B cell (primary cell): Measurements from ENCODE around the gene KRT84. TPM values are rescaled to one million over a fixed set of nuclear protein-coding genes. Genes with fewer than 3 reads are reported as not detected.

Experiments used
- ATAC-seq: fragments of 200-7000 bp; cut with Tn5 transposase; one replicate; pipeline ENCODE4 v1.10.0; 2021; ENCODE audit warnings: low read depth, mild to moderate bottlenecking, moderate number of reproducible peaks, moderate library complexity
- CTCF ChIA-PET: fragments of 350-600 bp; sonication (Branson Sonifier 250); formaldehyde crosslinking; loops from one replicate; lab custom pipeline; 2021; ENCODE audit warnings: antibody characterized with exemption, inconsistent platforms; lab: Charles Lee
- POLR2A ChIA-PET: fragments of 350-600 bp; sonication (Branson Sonifier 250); formaldehyde crosslinking; loops from one replicate; lab custom pipeline; 2021; ENCODE audit warnings: antibody characterized with exemption; lab: Charles Lee
- DNase-seq: peaks from one replicate; pipeline ENCODE4 v3.0.0; 2013
- H2AFZ ChIP-seq: 2 replicates; pipeline ENCODE4 v1.6.1; 2012; ENCODE audit warnings: mild to moderate bottlenecking, low read depth, low read length; ENCODE audit not compliant: insufficient read depth, poor library complexity, severe bottlenecking
- H3K27ac ChIP-seq, 2 donors: 1 replicate in 1 of 2; 2 replicates in 1 of 2; pipeline ENCODE4 v1.5.1; 2012 to 2013; ENCODE audit warnings: low read length in 2 of 2, mild to moderate bottlenecking in 2 of 2, moderate library complexity in 1 of 2
- H3K27me3 ChIP-seq, 4 experiments: fragments of 200-600 bp in 1 of 4; sonication (generic) in 1 of 4; replicated peaks in 1 of 4; 1 replicate in 2 of 4; 2 replicates in 2 of 4; pipeline versions ENCODE4 v1.6.1 to v1.7.0; 2013 to 2016; ENCODE audit warnings: low read length in 3 of 4, mild to moderate bottlenecking in 2 of 4, mixed read lengths in 1 of 4, moderate library complexity in 1 of 4; ENCODE audit not compliant: insufficient read depth in 4 of 4, control insufficient read depth in 3 of 4; ENCODE audit errors: control extremely low read depth in 1 of 4
- H3K36me3 ChIP-seq, 2 experiments: replicated peaks in 1 of 2; 1 replicate in 1 of 2; 2 replicates in 1 of 2; pipeline versions ENCODE4 v1.6.1 to v1.7.1; 2013; ENCODE audit warnings: low read length in 1 of 2; ENCODE audit not compliant: insufficient read depth in 2 of 2, control insufficient read depth in 1 of 2; ENCODE audit errors: control extremely low read depth in 1 of 2, extremely low read depth in 1 of 2
- H3K4me1 ChIP-seq, 2 donors: fragments of 200-600 bp in 1 of 2; sonication (generic) in 1 of 2; 1 replicate in 1 of 2; 2 replicates in 1 of 2; pipeline versions ENCODE4 v1.5.1 to v1.6.1; 2013 to 2017; ENCODE audit warnings: low read length in 2 of 2; ENCODE audit not compliant: control insufficient read depth in 2 of 2, insufficient read depth in 2 of 2
- H3K4me2 ChIP-seq: replicated peaks from 2 replicates; pipeline ENCODE3; 2012; ENCODE audit warnings: mild to moderate bottlenecking, low read depth, low read length; ENCODE audit not compliant: poor library complexity, severe bottlenecking
- H3K4me3 ChIP-seq, 5 experiments: fragments of 200-600 bp in 1 of 5; sonication (generic) in 1 of 5; 1 replicate in 3 of 5; 2 replicates in 2 of 5; pipeline versions ENCODE4 v1.5.1 to v1.7.0; 2011 to 2016; ENCODE audit warnings: low read length in 4 of 5, mild to moderate bottlenecking in 4 of 5, low read depth in 2 of 5, control low read depth in 1 of 5, moderate library complexity in 1 of 5; ENCODE audit not compliant: insufficient read depth in 1 of 5; ENCODE audit errors: control extremely low read depth in 1 of 5, extremely low read depth in 1 of 5
- H3K79me2 ChIP-seq: fragments of 200-600 bp; sonication (generic); one replicate; pipeline ENCODE4 v1.6.0; 2016; ENCODE audit warnings: low read length; ENCODE audit not compliant: control insufficient read depth, insufficient read depth
- H3K9ac ChIP-seq: fragments of 200-600 bp; sonication (generic); 2 replicates; pipeline ENCODE4 v1.6.1; 2017; ENCODE audit warnings: mild to moderate bottlenecking, low read length, moderate library complexity
- H3K9me3 ChIP-seq, 3 donors: one replicate each; pipeline versions ENCODE4 v1.6.1 to v1.7.1; 2013; ENCODE audit warnings: low read length in 2 of 3; ENCODE audit not compliant: control insufficient read depth in 2 of 3, insufficient read depth in 1 of 3; ENCODE audit errors: control extremely low read depth in 1 of 3
- H4K20me1 ChIP-seq: 2 replicates; pipeline ENCODE4 v1.6.0; 2012; ENCODE audit warnings: mild to moderate bottlenecking, low read length; ENCODE audit not compliant: insufficient read depth, control insufficient read depth, poor library complexity, severe bottlenecking
- H3K27ac Mint-ChIP-seq: one replicate; pipeline ENCODE4 v1.8.0; 2021; ENCODE audit warnings: mixed read lengths
- H3K27me3 Mint-ChIP-seq: one replicate; pipeline ENCODE4 v1.8.0; 2021; ENCODE audit warnings: mixed read lengths
- H3K4me1 Mint-ChIP-seq: one replicate; pipeline ENCODE4 v1.8.0; 2021; ENCODE audit warnings: mixed read lengths
- H3K4me3 Mint-ChIP-seq: one replicate; pipeline ENCODE4 v1.8.0; 2021; ENCODE audit warnings: mixed read lengths
- H3K9me3 Mint-ChIP-seq: one replicate; pipeline ENCODE4 v1.8.0; 2022; ENCODE audit warnings: mixed read lengths; ENCODE audit not compliant: insufficient read depth
- CTCF ChIP-seq: fragments of 200-600 bp; IDR thresholded peaks from one replicate; pipeline ENCODE4 v1.8.0; 2022; ENCODE audit warnings: antibody characterized with exemption, mild to moderate bottlenecking
- EZH2 ChIP-seq: IDR thresholded peaks from 2 replicates; pipeline ENCODE4 v1.6.1; 2012; ENCODE audit warnings: borderline replicate concordance, low read depth, mild to moderate bottlenecking, moderate library complexity, low read length; ENCODE audit not compliant: insufficient read depth, poor library complexity, severe bottlenecking
- WGBS: methylation state at CpG from one replicate; pipeline ENCODE4 v1.1.5; 2013; ENCODE audit warnings: missing lambda C conversion rate; ENCODE audit not compliant: insufficient coverage; 5-methylcytosine and 5-hydroxymethylcytosine counted together
- intact Hi-C: fragments of 100-400 bp; cut with micrococcal nuclease; formaldehyde crosslinking; loops from one replicate; pipeline ENCODE4 v1.10.0; 2022
- polyA plus RNA-seq: library from polyadenylated mRNA; depleted of rRNA; stranded (reverse); fragments of >200 nt; gene quantifications from 2 replicates; pipeline ENCODE4 v1.2.3, GENCODE V29; 2012
- total RNA-seq, 2 donors: library from RNA; stranded (reverse); fragments of 120-200 nt in 1 of 2; gene quantifications; 1 replicate in 1 of 2; 2 replicates in 1 of 2; pipeline versions ENCODE4 v1.2.3 to v1.2.4, GENCODE V29; 2013 to 2022

KRT84 gene
- total and polyA plus RNA-seq, 2 donors (not counting 1 experiment from before 2014, with no cell fraction given), result not detected

GRCh38 chr12:52364901-52365489, 20.5 kb downstream of the KRT84 start:
- H3K4me3 ChIP-seq, result no peak overlapping the region
- ChIA-PET POLR2A (no interaction called here), CTCF (no interaction called here)
- no peak overlapping the region for H3K9ac ChIP-seq
- DNase-seq (no peak), ATAC-seq (no peak)
- Mint-ChIP-seq H3K4me3 (no peak overlapping the region), H3K4me1 (peaks cover 1% of the 10 kb centered on the region), H3K27me3 (peaks cover 9% of the 10 kb centered on the region), H3K9me3 (no peaks in the 10 kb centered on the region), H3K27ac (no peak overlapping the region)
- no peaks in the 10 kb centered on the region for H3K9me3 ChIP-seq
- no peaks in the 10 kb centered on the region for H4K20me1 ChIP-seq
- no peaks in the 10 kb centered on the region for H3K4me1 ChIP-seq
- H3K4me2 ChIP-seq, result no peak overlapping the region
- H3K27me3 ChIP-seq, result peaks cover 0 to 17% (median 3%) of the 10 kb centered on the region in 4 experiments
- H2AFZ ChIP-seq, result no peak overlapping the region
- intact Hi-C loops, result no loop called here
- 79% methylated on average over 13 of the region's 14 CpGs for WGBS
- no peak for TF ChIP-seq CTCF
- TF ChIP-seq EZH2, result no peak
- H3K79me2 ChIP-seq, result no peaks in the 10 kb centered on the region
- H3K27ac ChIP-seq, result no peak overlapping the region
- no peaks in the 10 kb centered on the region for H3K36me3 ChIP-seq

DNA sequence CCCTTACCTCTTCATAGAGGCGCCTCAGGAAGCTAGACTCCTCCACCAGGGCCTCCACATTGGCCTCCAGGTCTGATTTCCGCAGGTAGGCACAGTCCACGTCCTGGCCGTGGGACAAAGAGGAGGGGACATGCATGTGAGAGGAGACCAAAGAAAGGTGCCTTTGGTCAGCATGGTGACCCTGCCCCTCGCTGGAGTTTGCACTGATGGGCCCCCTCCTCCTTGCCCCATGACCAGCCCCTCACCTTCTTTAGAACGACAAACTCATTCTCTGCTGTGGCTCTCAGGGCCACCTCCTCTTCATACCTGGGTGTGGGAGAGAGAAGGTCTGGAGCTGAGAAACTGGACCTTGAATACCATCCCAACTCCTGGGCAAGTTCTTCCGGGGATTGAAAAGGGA, 21.4 kb downstream of the KRT84 start:
- H3K4me3 Mint-ChIP-seq, result no peak overlapping the region
- Histone ChIP-seq H3K4me2 (no peak overlapping the region), H3K27me3 (peaks cover 0 to 17% (median 3%) of the 10 kb centered on the region in 4 experiments), H3K4me3 (no peak overlapping the region), H2AFZ (no peak overlapping the region), H3K27ac (no peak overlapping the region), H3K9me3 (no peaks in the 10 kb centered on the region), H3K36me3 (no peaks in the 10 kb centered on the region), H3K9ac (no peak overlapping the region), H4K20me1 (no peaks in the 10 kb centered on the region), H3K79me2 (no peaks in the 10 kb centered on the region), H3K4me1 (peaks cover 6% of the 10 kb centered on the region in 2 donors)
- ChIA-PET POLR2A (no interaction called here), CTCF (no interaction called here)
- no peak overlapping the region for H3K27ac Mint-ChIP-seq
- H3K9me3 Mint-ChIP-seq, result no peaks in the 10 kb centered on the region
- H3K4me1 Mint-ChIP-seq, result peaks cover 8% of the 10 kb centered on the region
- ATAC-seq, result no peak
- DNase-seq, result no peak
- no peak for TF ChIP-seq CTCF
- no peak for TF ChIP-seq EZH2
- 100% methylated on average over 2 of the region's 7 CpGs for WGBS
- intact Hi-C loops, result no loop called here
- H3K27me3 Mint-ChIP-seq, result peaks cover 13% of the 10 kb centered on the region
